ENCODE data around the gene ADRM1. TPM values are rescaled to one million over a fixed set of nuclear protein-coding genes. Genes with fewer than 3 reads are reported as not detected.

ADRM1 gene
- 204 and 234 TPM in 2 replicates for total RNA-seq (2014; rRNA removed)
- polyA plus RNA-seq (2012), result 159 TPM

- DNase-seq (ENCODE audit: low read depth), result peak; percentile 95
These were observed at the start of gene ADRM1 for GRCh38 chr20:62302341-62303061. TSS of gene ADRM1 (plus strand) at chr20:62302997. CDS start at chr20:62303569, 572 bp downstream.

- no peak for DNase-seq (ENCODE audit: low read depth)
These were observed 49.4 kb upstream of the ADRM1 start for GRCh38 chr20:62253398-62253797.

- no peak for DNase-seq (ENCODE audit: low read depth)
These were observed 48.6 kb upstream of the ADRM1 start for GRCh38 chr20:62254021-62254724.

GRCh38 chr20:62255976-62256375 lies 46.8 kb upstream of the ADRM1 start:
- DNase-seq (ENCODE audit: low read depth), result no peak

GRCh38 chr20:62258499-62259293 lies 44.1 kb upstream of the ADRM1 start:
- peak; percentile 50 for DNase-seq (ENCODE audit: low read depth)

GRCh38 chr20:62259294-62259565 lies 43.6 kb upstream of the ADRM1 start:
- no peak for DNase-seq (ENCODE audit: low read depth)

- DNase-seq (ENCODE audit: low read depth), result no peak
These were observed 40.7 kb upstream of the ADRM1 start for GRCh38 chr20:62262064-62262463.

- DNase-seq (ENCODE audit: low read depth), result no peak
These were observed 39.4 kb upstream of the ADRM1 start for GRCh38 chr20:62263396-62263795.

- peak; percentile 19 for DNase-seq (ENCODE audit: low read depth)
These were observed 37.4 kb upstream of the ADRM1 start for GRCh38 chr20:62265365-62265764.

GRCh38 chr20:62266340-62266739 lies 36.5 kb upstream of the ADRM1 start:
- DNase-seq (ENCODE audit: low read depth), result no peak

GRCh38 chr20:62266851-62267250 lies 35.9 kb upstream of the ADRM1 start:
- DNase-seq (ENCODE audit: low read depth), result no peak

GRCh38 chr20:62267543-62267942 lies 35.3 kb upstream of the ADRM1 start:
- DNase-seq (ENCODE audit: low read depth), result no peak

- no peak for DNase-seq (ENCODE audit: low read depth)
These were observed 34.4 kb upstream of the ADRM1 start for GRCh38 chr20:62268228-62268900.

GRCh38 chr20:62269378-62269777 lies 33.4 kb upstream of the ADRM1 start:
- DNase-seq (ENCODE audit: low read depth), result no peak

- no peak for DNase-seq (ENCODE audit: low read depth)
These were observed 32.9 kb upstream of the ADRM1 start for GRCh38 chr20:62269871-62270270.

- no peak for DNase-seq (ENCODE audit: low read depth)
These were observed 30.6 kb upstream of the ADRM1 start for GRCh38 chr20:62272200-62272599.

- no peak for DNase-seq (ENCODE audit: low read depth)
These were observed 29.4 kb upstream of the ADRM1 start for GRCh38 chr20:62273416-62273815.

- no peak for DNase-seq (ENCODE audit: low read depth)
These were observed 28.4 kb upstream of the ADRM1 start for GRCh38 chr20:62274332-62274950.

GRCh38 chr20:62275219-62275618 lies 27.6 kb upstream of the ADRM1 start:
- DNase-seq (ENCODE audit: low read depth), result no peak

- DNase-seq (ENCODE audit: low read depth), result peak; percentile 24
These were observed 26.4 kb upstream of the ADRM1 start for GRCh38 chr20:62276439-62276838.

- no peak for DNase-seq (ENCODE audit: low read depth)
These were observed 25.5 kb upstream of the ADRM1 start for GRCh38 chr20:62277253-62277652.
